ENCODE measurements around the gene AHDC1.

GRCh38 chr1:27574871-27575831, 28.8 kb downstream of the AHDC1 start:
- no peak for TF ChIP-seq ZNF565 (CRISPR knock-in tag; conservative IDR thresholded peaks at IDR 0.05; ENCODE audit: low read depth)
- no peak for TF ChIP-seq PPARA (CRISPR knock-in tag; IDR thresholded peaks at IDR 0.05; ENCODE audit: borderline replicate concordance)
- TF ChIP-seq ARNTL (CRISPR knock-in tag; IDR thresholded peaks at IDR 0.05; ENCODE audit: borderline replicate concordance, low read depth) = no peak
- TF ChIP-seq ZFP3 (CRISPR knock-in tag; IDR thresholded peaks at IDR 0.05) = no peak
- no peak for TF ChIP-seq ESRRG (CRISPR knock-in tag; IDR thresholded peaks at IDR 0.05)
- no peak for TF ChIP-seq CSDC2 (CRISPR knock-in tag; IDR thresholded peaks at IDR 0.05)
- no peak for TF ChIP-seq TOX (CRISPR knock-in tag; IDR thresholded peaks at IDR 0.05; ENCODE audit: borderline replicate concordance)
- no peak for TF ChIP-seq GLIS3 (CRISPR knock-in tag; IDR thresholded peaks at IDR 0.05)

Data from SK-N-SH treated with all-trans-retinoic acid at 6 μM for 48 hours (cell line).